Neural progenitor cell (in vitro differentiated cells): ENCODE results near the gene VASH2. TPM values are rescaled to one million over a fixed set of nuclear protein-coding genes. Genes with fewer than 3 reads are reported as not detected.
"Not testable (repeated sequence)": the region's sequence is repeated elsewhere in the genome, so short reads cannot be mapped to it uniquely, and the experiment has no call there.

Source experiments
- DNase-seq: peaks from one replicate; pipeline ENCODE4 v3.0.0-alpha.2; 2016; ENCODE audit warnings: low spot score
- H2AFZ ChIP-seq: fragments of 200-600 bp; sonication (generic); replicated peaks from 2 replicates; pipeline ENCODE4 v1.6.1; 2016; ENCODE audit warnings: antibody characterized with exemption
- H3F3A ChIP-seq: fragments of 200-600 bp; sonication (generic); 2 replicates; pipeline ENCODE4 v1.6.1; 2016; ENCODE audit warnings: antibody characterized with exemption, low read depth
- H3K27ac ChIP-seq: fragments of 200-600 bp; sonication (generic); 2 replicates; pipeline ENCODE4 v1.5.1; 2016; ENCODE audit warnings: mild to moderate bottlenecking
- H3K27me3 ChIP-seq: fragments of 200-600 bp; sonication (generic); 2 replicates; pipeline ENCODE4 v1.6.1; 2016; ENCODE audit warnings: mild to moderate bottlenecking, moderate library complexity
- H3K36me3 ChIP-seq: fragments of 200-600 bp; sonication (generic); 2 replicates; pipeline ENCODE4 v1.5.1; 2016
- H3K4me1 ChIP-seq: fragments of 200-600 bp; sonication (generic); 2 replicates; pipeline ENCODE4 v1.6.1; 2016; ENCODE audit warnings: mixed run types
- H3K4me2 ChIP-seq: fragments of 200-600 bp; sonication (generic); 2 replicates; pipeline ENCODE4 v1.6.1; 2016
- H3K4me3 ChIP-seq: fragments of 200-600 bp; sonication (generic); 2 replicates; pipeline ENCODE4 v1.5.1; 2016
- H3K79me2 ChIP-seq: fragments of 200-600 bp; sonication (generic); 2 replicates; pipeline ENCODE4 v1.6.1; 2016; ENCODE audit warnings: low read depth
- H3K9ac ChIP-seq: fragments of 200-600 bp; sonication (generic); 2 replicates; pipeline ENCODE4 v1.6.1; 2016
- H3K9me3 ChIP-seq: fragments of 200-600 bp; sonication (generic); 2 replicates; pipeline ENCODE4 v1.5.1; 2016; ENCODE audit warnings: low read depth
- H4K20me1 ChIP-seq: fragments of 200-600 bp; sonication (generic); 2 replicates; pipeline ENCODE4 v1.6.1; 2016; ENCODE audit warnings: low read depth
- H3K27ac Mint-ChIP-seq: 3 replicates; pipeline ENCODE4 v1.8.0; 2021; ENCODE audit warnings: mixed read lengths
- H3K27me3 Mint-ChIP-seq: 2 replicates; pipeline ENCODE4 v1.8.0; 2022; ENCODE audit warnings: low read depth, mild to moderate bottlenecking, inconsistent platforms, moderate library complexity, mixed read lengths; ENCODE audit not compliant: insufficient read depth
- H3K36me3 Mint-ChIP-seq: 3 replicates; pipeline ENCODE4 v1.8.0; 2021; ENCODE audit warnings: mixed read lengths
- H3K4me1 Mint-ChIP-seq: 3 replicates; pipeline ENCODE4 v1.8.0; 2021; ENCODE audit warnings: mixed read lengths
- H3K4me3 Mint-ChIP-seq: 3 replicates; pipeline ENCODE4 v1.8.0; 2021; ENCODE audit warnings: mild to moderate bottlenecking, moderate library complexity, mixed read lengths
- H3K9me3 Mint-ChIP-seq: 3 replicates; pipeline ENCODE4 v1.8.0; 2020; ENCODE audit warnings: mixed read lengths
- EZH2 ChIP-seq: fragments of 200-600 bp; sonication (generic); IDR thresholded peaks from 2 replicates; pipeline ENCODE4 v1.6.1; 2017; ENCODE audit warnings: antibody characterized with exemption, mild to moderate bottlenecking, moderate library complexity
- EZH2phosphoT487 ChIP-seq: fragments of 200-600 bp; sonication (generic); IDR thresholded peaks from 2 replicates; pipeline ENCODE4 v1.6.1; 2017; ENCODE audit warnings: antibody characterized with exemption
- total RNA-seq: library from RNA; depleted of rRNA; stranded (reverse); fragments of >200 nt; gene quantifications from 2 replicates; pipeline ENCODE4 v1.2.3, GENCODE V29; 2015; ENCODE audit warnings: low replicate concordance
- TF ChIP-seq, protein P1 (sequence below): fragments of 200-600 bp; sonication (generic); IDR thresholded peaks from 2 replicates; pipeline ENCODE4 v1.5.1; 2017; ENCODE audit warnings: antibody characterized with exemption, mild to moderate bottlenecking

Gene VASH2
- total RNA-seq, 1 donor from 2014 or later: 5.2 TPM

DNA sequence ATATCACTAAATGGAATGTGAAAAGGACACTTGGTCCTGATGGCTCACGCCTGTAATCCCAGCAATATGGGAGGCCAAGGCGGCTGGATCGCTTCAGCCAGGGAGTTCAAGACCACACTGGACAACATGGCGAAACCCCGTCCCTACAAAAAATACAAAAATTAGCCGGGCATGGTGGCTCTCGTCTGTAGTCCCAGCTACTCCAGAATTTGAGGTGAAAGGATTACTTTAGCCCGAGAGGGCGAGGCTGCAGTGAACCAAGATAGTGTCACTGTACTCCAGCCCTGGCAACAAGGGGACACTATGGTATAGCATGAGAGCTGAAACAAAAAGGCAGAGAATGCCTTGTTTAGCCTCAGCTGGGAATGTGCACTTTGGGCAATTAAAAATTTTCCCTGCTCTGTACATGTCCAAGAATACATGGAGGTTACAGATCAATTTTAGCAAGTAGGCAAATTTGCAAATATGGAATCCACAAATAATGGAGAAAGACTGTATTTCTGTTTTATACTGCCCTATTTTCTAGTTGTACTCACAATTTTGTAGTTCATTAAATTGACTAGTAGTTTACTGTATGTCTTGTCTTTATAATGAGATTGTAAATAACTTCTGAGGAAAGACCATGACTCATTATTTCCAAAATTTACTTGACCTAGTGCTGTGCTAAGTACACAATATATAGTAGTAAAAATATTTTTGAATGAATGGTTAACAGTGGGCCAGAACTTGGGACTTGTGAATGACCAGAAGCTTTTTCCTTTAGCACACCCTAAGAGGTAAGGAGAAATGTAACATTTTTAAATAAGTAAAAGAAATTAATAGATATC, 67.3 kb downstream of the VASH2 start:
- H3K4me1 ChIP-seq: peaks cover 9% of the 10 kb centered on the region
- Mint-ChIP-seq H3K27ac (no peak overlapping the region), H3K4me3 (no peak overlapping the region), H3K36me3 (no peaks in the 10 kb centered on the region), H3K9me3 (no peaks in the 10 kb centered on the region), H3K27me3 (peaks cover 3% of the 10 kb centered on the region), H3K4me1 (peaks cover 15% of the 10 kb centered on the region)
- TF ChIP-seq EZH2phosphoT487: no peak
- TF ChIP-seq, protein P1, sequence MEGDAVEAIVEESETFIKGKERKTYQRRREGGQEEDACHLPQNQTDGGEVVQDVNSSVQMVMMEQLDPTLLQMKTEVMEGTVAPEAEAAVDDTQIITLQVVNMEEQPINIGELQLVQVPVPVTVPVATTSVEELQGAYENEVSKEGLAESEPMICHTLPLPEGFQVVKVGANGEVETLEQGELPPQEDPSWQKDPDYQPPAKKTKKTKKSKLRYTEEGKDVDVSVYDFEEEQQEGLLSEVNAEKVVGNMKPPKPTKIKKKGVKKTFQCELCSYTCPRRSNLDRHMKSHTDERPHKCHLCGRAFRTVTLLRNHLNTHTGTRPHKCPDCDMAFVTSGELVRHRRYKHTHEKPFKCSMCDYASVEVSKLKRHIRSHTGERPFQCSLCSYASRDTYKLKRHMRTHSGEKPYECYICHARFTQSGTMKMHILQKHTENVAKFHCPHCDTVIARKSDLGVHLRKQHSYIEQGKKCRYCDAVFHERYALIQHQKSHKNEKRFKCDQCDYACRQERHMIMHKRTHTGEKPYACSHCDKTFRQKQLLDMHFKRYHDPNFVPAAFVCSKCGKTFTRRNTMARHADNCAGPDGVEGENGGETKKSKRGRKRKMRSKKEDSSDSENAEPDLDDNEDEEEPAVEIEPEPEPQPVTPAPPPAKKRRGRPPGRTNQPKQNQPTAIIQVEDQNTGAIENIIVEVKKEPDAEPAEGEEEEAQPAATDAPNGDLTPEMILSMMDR: no peak
- no peak for TF ChIP-seq EZH2
- H3K79me2 ChIP-seq: peaks cover 24% of the 10 kb centered on the region
- no peak overlapping the region for H3K27ac ChIP-seq
- H3K9ac ChIP-seq: no peak overlapping the region
- no peak for DNase-seq
- H3K4me3 ChIP-seq: no peak overlapping the region
- peaks cover 3% of the 10 kb centered on the region for H3F3A ChIP-seq
- no peaks in the 10 kb centered on the region for H4K20me1 ChIP-seq
- H3K27me3 ChIP-seq: no peaks in the 10 kb centered on the region
- H3K4me2 ChIP-seq: no peak overlapping the region
- H3K36me3 ChIP-seq: no peaks in the 10 kb centered on the region
- H2AFZ ChIP-seq: no peak overlapping the region
- H3K9me3 ChIP-seq: no peaks in the 10 kb centered on the region

DNA sequence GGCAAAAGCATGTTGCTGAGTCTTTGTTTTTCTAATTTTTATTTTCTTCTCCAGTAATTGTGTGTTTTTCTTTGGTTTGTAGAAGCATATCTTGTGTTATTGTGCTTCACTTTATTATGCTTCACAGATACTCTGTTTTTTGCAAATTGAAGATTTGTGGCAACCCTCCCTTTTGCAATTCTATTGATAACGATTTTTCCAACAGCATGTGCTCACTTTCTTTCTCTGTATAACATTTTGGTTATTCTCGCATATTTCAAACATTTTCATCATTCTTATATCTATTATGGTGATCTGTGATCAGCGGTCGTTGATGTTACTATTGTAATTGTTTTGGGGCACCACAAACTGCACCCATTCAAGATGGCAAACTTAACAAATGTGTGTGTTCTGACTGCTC, 69.1 kb downstream of the VASH2 start:
- Histone ChIP-seq H3K4me3 (no peak overlapping the region), H3K36me3 (no peaks in the 10 kb centered on the region), H3K9ac (no peak overlapping the region), H3K27ac (no peak overlapping the region), H3K79me2 (peaks cover 6% of the 10 kb centered on the region), H3K4me2 (no peak overlapping the region), H3F3A (peaks cover 3% of the 10 kb centered on the region), H3K9me3 (no peaks in the 10 kb centered on the region), H3K27me3 (no peaks in the 10 kb centered on the region), H3K4me1 (peaks cover 1% of the 10 kb centered on the region), H4K20me1 (no peaks in the 10 kb centered on the region), H2AFZ (no peak overlapping the region)
- TF ChIP-seq EZH2 (no peak), EZH2phosphoT487 (no peak)
- TF ChIP-seq, protein P1: no peak
- H3K36me3 Mint-ChIP-seq: no peaks in the 10 kb centered on the region
- H3K4me3 Mint-ChIP-seq: no peak overlapping the region
- H3K27me3 Mint-ChIP-seq: peaks cover 3% of the 10 kb centered on the region
- no peak for DNase-seq
- H3K9me3 Mint-ChIP-seq: no peaks in the 10 kb centered on the region
- peaks cover 6% of the 10 kb centered on the region for H3K4me1 Mint-ChIP-seq
- no peak overlapping the region for H3K27ac Mint-ChIP-seq

DNA sequence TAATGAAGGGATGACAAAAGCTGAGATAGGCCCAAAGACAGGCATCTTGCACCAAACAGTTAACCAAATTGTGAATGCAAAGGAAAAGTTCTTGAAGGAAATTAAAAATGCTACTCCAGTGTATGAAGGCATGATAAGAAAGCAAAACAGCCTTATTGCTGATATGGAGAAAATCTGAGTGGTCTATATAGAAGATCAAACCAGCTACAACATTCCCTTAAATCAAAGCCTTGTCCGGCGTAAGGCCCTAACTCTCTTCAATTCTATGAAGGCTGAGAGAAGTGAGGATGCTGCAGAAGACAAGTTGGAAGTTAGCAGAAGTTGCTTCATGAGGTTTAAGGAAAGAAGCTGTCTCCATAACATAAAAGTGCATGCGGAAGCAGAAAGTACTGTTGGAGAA, 69.7 kb downstream of the VASH2 start:
- Histone ChIP-seq H3K27ac (no peak overlapping the region), H3K9ac (no peak overlapping the region), H3K27me3 (no peaks in the 10 kb centered on the region), H3F3A (peaks cover 3% of the 10 kb centered on the region), H3K9me3 (no peaks in the 10 kb centered on the region), H3K4me2 (no peak overlapping the region), H3K4me3 (no peak overlapping the region), H3K36me3 (no peaks in the 10 kb centered on the region), H3K79me2 (peaks cover under 1% of the 10 kb centered on the region), H3K4me1 (no peaks in the 10 kb centered on the region), H4K20me1 (no peaks in the 10 kb centered on the region), H2AFZ (peak overlapping the region; percentile 44)
- H3K27ac Mint-ChIP-seq: no peak overlapping the region
- peaks cover 3% of the 10 kb centered on the region for H3K4me1 Mint-ChIP-seq
- no peaks in the 10 kb centered on the region for H3K36me3 Mint-ChIP-seq
- H3K4me3 Mint-ChIP-seq: no peak overlapping the region
- TF ChIP-seq, protein P1: no peak
- TF ChIP-seq EZH2: no peak
- TF ChIP-seq EZH2phosphoT487: no peak
- DNase-seq: no peak
- peaks cover 4% of the 10 kb centered on the region for H3K27me3 Mint-ChIP-seq
- no peaks in the 10 kb centered on the region for H3K9me3 Mint-ChIP-seq

DNA sequence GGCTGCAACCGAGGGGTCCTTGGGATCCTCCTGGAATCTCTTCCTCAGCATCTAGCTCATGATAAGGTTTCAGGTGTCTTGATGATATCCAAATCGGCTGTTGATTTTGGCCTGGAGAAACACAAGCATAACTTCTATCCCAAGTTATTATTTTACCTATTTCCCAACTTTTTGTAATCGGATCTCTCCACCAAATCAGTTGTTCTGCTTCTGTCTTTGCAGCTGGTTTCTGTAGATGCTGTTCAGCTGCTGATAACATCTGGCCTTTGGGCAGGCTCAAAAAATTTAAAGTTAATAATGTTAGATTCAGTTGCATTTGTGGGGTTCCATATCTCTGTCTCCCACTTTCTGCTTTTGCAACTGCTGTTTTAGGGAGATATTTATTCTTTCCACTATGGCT, 76.7 kb downstream of the VASH2 start:
- H3K27ac Mint-ChIP-seq, H3K9me3 Mint-ChIP-seq, H3K4me1 ChIP-seq: not testable (repeated sequence)

More for the DNA sequence above, 76.7 kb downstream of the VASH2 start:
- H3K4me3 Mint-ChIP-seq, H3K27me3 ChIP-seq, H3K9ac ChIP-seq, H3K79me2 ChIP-seq, H3K27ac ChIP-seq, H3K36me3 Mint-ChIP-seq, H3K36me3 ChIP-seq, H4K20me1 ChIP-seq, H3F3A ChIP-seq, H3K4me3 ChIP-seq, H2AFZ ChIP-seq, DNase-seq, H3K4me1 Mint-ChIP-seq, H3K4me2 ChIP-seq, H3K27me3 Mint-ChIP-seq, H3K9me3 ChIP-seq: not testable (repeated sequence)
